Nephron (organoid): Measurements from ENCODE around the gene GRIA2.

Source experiments
- H3K27ac Mint-ChIP-seq, 3 experiments: 2 replicates each; pipeline ENCODE4 v1.8.0; 2020; ENCODE audit warnings: mixed read lengths in 3 of 3, mild to moderate bottlenecking in 2 of 3, moderate library complexity in 1 of 3
- H3K27me3 Mint-ChIP-seq: 2 replicates; pipeline ENCODE4 v1.8.0; 2021; ENCODE audit warnings: low read depth, mild to moderate bottlenecking, moderate library complexity, mixed read lengths
- H3K36me3 Mint-ChIP-seq: 2 replicates; pipeline ENCODE4 v1.8.0; 2020; ENCODE audit warnings: low read depth, mixed read lengths
- H3K4me1 Mint-ChIP-seq: 2 replicates; pipeline ENCODE4 v1.8.0; 2020; ENCODE audit warnings: mixed read lengths
- H3K4me3 Mint-ChIP-seq, 3 experiments: 2 replicates each; pipeline ENCODE4 v1.8.0; 2020; ENCODE audit warnings: mild to moderate bottlenecking in 3 of 3, mixed read lengths in 3 of 3, moderate library complexity in 2 of 3
- H3K9me3 Mint-ChIP-seq: 2 replicates; pipeline ENCODE4 v1.8.0; 2020; ENCODE audit warnings: mixed read lengths
- CTCF ChIP-seq, 3 experiments: fragments of 200-600 bp; sonication (generic); IDR thresholded peaks; one replicate each; pipeline ENCODE4 v1.5.0; 2021; ENCODE audit warnings: antibody characterized with exemption in 3 of 3; ENCODE audit not compliant: unreplicated experiment in 3 of 3

The GRIA2 gene

DNA sequence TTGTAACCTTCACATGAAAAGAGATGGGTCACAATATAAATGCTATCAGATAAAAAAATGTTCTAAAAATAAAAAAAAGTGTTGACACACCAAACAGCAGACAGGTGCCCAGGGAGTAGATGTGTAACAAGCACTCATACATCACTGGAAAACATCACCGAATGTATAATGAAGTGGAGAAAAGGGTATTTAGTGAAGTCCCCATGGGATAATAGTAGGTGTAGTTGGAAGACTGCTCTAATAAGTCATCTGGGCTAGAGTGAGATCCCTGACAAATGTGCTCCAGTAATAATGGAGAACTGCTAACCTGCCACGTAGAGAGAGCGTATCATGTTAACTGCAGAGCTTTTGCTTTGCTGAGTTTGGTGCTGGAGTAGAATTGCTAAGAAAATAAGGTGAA, 152.0 kb downstream of the GRIA2 start:
- H3K27me3 Mint-ChIP-seq = no peaks in the 10 kb centered on the region
- H3K4me3 Mint-ChIP-seq = no peak overlapping the region

DNA sequence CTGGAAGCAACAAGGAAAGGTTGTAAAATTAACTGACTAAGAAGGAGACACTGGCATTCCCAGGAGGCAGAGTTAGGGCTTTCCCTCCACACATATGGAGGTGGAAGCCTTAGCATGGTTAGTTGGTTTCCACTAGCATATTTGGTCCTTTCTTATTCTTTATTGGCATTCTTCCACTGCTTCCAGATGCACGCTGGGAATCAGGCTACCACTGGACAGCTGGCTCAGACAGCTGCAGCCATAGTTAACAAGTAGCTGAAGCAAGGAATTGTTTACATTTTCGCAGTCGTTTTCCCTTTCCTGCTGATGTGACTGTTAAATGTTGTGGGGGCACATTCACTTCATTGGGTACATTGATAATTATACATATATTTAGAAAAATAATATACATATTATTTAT, 169.2 kb downstream of the GRIA2 start:
- H3K27me3 Mint-ChIP-seq = no peaks in the 10 kb centered on the region
- peaks cover 6% of the 10 kb centered on the region for H3K9me3 Mint-ChIP-seq
- no peak overlapping the region for H3K4me3 Mint-ChIP-seq
- H3K27ac Mint-ChIP-seq = no peak overlapping the region
- no peak for TF ChIP-seq CTCF (IDR thresholded peaks at IDR 0.05; ENCODE audit: unreplicated experiment in 3 of 3)
- no peaks in the 10 kb centered on the region for H3K36me3 Mint-ChIP-seq
- peaks cover 13% of the 10 kb centered on the region for H3K4me1 Mint-ChIP-seq

More for the DNA sequence above, 152.0 kb downstream of the GRIA2 start:
- Mint-ChIP-seq H3K36me3 (no peaks in the 10 kb centered on the region), H3K4me1 (no peaks in the 10 kb centered on the region), H3K27ac (no peak overlapping the region), H3K9me3 (no peaks in the 10 kb centered on the region)
- no peak for TF ChIP-seq CTCF (IDR thresholded peaks at IDR 0.05; ENCODE audit: unreplicated experiment in 3 of 3)

DNA sequence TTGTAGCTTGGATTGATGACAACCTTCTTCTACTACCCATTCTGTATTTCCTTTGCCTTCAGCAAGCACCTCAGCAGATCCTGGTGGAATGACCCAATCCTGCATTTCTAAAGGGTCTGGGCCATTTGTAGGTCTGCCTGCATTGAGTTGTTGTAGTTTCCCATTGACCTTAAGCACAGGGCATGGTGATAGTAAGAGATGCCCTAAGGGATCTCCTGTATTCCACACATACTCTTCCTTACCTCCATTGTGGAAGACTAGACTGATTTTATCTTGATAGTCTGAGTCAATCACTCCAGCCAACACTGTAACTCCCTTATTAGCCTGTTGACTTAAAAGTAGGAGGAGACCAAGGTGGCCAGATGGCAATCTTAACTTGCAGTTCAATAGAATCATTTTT, 184.5 kb downstream of the GRIA2 start:
- Mint-ChIP-seq H3K4me3 (no peak overlapping the region), H3K36me3 (no peaks in the 10 kb centered on the region), H3K27me3 (no peaks in the 10 kb centered on the region), H3K9me3 (peaks cover 6% of the 10 kb centered on the region), H3K27ac (no peak overlapping the region), H3K4me1 (no peaks in the 10 kb centered on the region)
- no peak for TF ChIP-seq CTCF (IDR thresholded peaks at IDR 0.05; ENCODE audit: unreplicated experiment in 3 of 3)
